ENCODE results near the gene EML1.

GRCh38 chr14:99820702-99821331 is 27.6 kb downstream of the EML1 start:
- TF ChIP-seq CTCF (IDR thresholded peaks at IDR 0.05; ENCODE audit: poor library complexity) (no peak), EZH2phosphoT487 (IDR thresholded peaks at IDR 0.05; ENCODE audit: low read depth, severe bottlenecking, unreplicated experiment) (no peak)

Data from hepatocyte (in vitro differentiated cells).